HG02870 (cell line): ENCODE results near the gene ASIC5.
"Not testable (repeated sequence)": the region's sequence is repeated elsewhere in the genome, so short reads cannot be mapped to it uniquely, and the experiment has no call there.

Experiments
- ATAC-seq: cut with Tn5 transposase; IDR thresholded peaks from one replicate; pipeline ENCODE4 v1.9.1; 2021; ENCODE audit warnings: mild to moderate bottlenecking, moderate library complexity; ENCODE audit not compliant: unreplicated experiment

The ASIC5 gene, protein sequence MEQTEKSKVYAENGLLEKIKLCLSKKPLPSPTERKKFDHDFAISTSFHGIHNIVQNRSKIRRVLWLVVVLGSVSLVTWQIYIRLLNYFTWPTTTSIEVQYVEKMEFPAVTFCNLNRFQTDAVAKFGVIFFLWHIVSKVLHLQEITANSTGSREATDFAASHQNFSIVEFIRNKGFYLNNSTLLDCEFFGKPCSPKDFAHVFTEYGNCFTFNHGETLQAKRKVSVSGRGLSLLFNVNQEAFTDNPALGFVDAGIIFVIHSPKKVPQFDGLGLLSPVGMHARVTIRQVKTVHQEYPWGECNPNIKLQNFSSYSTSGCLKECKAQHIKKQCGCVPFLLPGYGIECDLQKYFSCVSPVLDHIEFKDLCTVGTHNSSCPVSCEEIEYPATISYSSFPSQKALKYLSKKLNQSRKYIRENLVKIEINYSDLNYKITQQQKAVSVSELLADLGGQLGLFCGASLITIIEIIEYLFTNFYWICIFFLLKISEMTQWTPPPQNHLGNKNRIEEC

GRCh38 chr4:155866177-155866576 lies at the start of gene ASIC5:
Gene ASIC5, minus strand, starts transcription at chr4:155866277. Its CDS starts 51 bp downstream, at chr4:155866226.
- ATAC-seq = no peak

GRCh38 chr4:155914782-155915181 lies 48.7 kb upstream of the ASIC5 start:
- no peak for ATAC-seq

DNA sequence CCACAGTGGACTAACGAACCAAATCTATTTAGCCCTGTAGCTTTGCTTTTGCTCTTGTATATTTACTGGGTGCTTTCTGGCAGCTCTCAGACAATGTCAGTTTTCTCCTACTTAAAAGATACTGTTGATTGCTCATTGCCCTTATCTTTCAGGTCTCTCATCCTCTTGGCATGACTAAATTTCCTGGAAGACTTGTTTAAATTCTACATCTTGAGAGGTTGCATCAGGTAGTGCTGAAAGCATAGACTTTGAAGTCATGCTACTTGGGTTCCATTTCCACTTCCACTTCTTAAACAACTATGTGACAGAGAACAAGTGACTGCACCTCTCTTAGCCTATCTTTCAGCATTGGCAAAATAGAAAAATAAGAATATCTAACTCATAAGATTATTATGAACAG lies 45.8 kb upstream of the ASIC5 start:
- no peak for ATAC-seq

- no peak for ATAC-seq
These were observed 43.6 kb upstream of the ASIC5 start for GRCh38 chr4:155909615-155910226.

- peak; percentile 45 for ATAC-seq
These were observed 42.4 kb upstream of the ASIC5 start for GRCh38 chr4:155908187-155909139.

GRCh38 chr4:155907556-155907955 lies 41.5 kb upstream of the ASIC5 start:
- no peak for ATAC-seq

GRCh38 chr4:155906554-155907247 lies 40.6 kb upstream of the ASIC5 start:
- ATAC-seq = no peak

DNA sequence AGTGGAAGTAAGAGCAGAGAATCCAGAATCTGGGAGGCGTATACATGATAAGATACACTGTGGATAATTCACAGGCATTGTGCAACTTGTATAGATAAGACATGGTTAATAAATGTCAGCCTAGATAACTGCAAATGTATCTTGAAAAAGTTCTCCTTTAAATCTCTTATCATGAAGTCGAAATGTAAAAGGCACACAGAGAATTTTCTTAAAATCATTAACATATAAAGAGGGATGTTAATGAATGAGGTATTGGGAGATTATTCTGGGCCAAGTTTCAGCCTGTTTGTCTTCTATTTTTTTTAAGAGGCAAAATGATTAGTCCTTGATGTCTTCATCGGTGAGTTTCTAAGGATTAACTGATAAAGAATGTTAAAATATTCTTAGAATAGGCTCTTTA lies 38.3 kb upstream of the ASIC5 start:
- ATAC-seq = no peak

DNA sequence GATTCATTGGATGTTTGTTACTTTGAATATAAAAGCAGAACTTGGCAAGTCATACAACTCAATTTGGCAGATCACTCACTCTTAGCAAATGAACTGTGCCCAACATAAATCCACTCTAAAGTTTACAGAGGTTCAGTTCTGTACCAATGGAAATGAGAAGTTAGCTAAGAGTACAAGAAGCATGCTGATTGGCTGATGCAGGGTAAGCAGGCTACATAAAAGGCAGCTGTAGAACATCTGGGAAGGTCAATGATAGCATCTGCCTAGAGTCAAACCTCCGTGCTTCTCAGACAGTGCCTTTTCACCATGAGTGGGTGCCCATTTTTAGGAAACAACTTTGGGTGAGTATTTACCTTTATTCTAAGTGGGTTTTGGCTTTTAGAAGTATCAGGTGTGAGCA lies 37.4 kb upstream of the ASIC5 start, which contains the start of gene TDO2:
Gene TDO2, plus strand, starts transcription at position 244 of the 400 bp plus-strand sequence. Its CDS starts 63 bp downstream, at position 307.
- ATAC-seq = no peak

DNA sequence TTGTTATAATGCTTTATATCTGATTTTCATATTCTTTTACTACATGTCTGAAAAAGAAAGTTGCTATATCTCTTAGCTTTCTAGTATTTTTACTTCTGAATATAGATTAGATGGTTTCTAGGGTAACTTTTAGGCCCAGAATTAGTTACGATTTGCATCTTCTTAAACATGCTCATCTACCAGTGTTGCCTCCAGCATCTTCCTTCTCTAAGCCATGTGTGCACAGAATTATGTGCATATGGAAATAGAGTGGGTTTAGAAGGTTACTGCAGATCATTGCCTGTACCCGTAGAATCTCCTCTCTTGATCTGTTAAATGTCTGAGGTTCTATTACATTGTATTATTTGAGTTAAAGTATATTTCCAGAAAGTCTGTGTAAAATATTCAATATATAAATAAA lies 34.9 kb upstream of the ASIC5 start:
- no peak for ATAC-seq

DNA sequence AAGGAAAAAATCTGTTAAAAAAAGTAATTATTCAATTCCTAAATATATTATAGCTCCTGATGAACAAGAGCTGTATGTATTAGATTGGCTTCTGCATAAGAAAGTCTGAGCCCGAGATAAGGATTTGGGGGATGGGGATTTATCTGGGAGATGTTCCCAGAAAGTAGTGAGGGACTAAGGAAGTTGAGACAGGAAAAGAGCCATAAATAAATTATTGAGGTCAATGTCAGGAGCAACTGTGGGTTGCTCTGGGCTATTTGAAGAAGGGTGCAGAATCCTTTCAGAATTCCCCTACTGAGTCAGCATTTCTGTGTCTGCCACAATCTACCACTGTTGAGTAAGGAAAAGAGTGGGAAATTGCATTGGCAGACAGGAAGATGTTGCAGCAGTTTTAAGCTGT lies 34.3 kb upstream of the ASIC5 start:
- no peak for ATAC-seq

GRCh38 chr4:155899891-155900290 lies 33.8 kb upstream of the ASIC5 start:
- ATAC-seq = no peak

DNA sequence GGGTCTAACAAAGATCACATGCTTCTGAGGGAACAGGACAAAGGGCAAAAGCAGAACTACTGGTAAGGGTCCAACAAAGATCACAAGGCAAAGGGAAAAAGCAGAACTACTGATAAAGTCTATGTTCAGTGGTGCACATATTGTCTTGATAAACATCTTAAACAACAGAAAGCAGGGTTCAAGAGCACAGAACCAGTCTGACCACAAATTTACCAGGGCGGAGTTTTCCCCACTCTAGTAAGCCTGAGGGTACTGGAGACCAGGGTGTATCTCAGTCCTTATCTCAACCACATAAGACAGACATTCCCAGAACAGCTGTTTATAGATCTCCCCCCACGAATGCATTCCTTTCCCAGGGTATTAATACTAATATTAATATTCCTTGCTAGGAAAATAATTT lies 32.3 kb upstream of the ASIC5 start:
- not testable (repeated sequence) for ATAC-seq

DNA sequence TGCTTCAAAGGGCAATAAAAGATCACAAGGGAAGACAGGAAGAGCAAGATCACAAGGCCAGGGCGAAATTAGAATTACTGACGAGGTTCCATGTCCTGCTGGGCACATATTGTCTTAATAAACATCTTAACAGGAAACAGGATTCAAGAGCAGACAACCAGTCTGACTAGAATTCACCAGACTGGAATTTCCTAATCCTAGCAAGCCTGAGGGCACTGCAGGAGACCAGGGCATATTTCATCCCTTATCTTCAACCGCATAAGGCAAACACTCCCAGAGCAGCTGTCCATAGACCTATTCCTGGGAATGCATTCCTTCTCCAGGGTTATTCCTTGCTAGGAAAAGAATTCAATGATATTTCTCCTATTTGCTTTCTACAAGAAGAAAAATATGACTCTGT lies 25.0 kb upstream of the ASIC5 start:
- no peak for ATAC-seq

GRCh38 chr4:155889946-155890345 lies 23.9 kb upstream of the ASIC5 start:
- ATAC-seq = no peak

DNA sequence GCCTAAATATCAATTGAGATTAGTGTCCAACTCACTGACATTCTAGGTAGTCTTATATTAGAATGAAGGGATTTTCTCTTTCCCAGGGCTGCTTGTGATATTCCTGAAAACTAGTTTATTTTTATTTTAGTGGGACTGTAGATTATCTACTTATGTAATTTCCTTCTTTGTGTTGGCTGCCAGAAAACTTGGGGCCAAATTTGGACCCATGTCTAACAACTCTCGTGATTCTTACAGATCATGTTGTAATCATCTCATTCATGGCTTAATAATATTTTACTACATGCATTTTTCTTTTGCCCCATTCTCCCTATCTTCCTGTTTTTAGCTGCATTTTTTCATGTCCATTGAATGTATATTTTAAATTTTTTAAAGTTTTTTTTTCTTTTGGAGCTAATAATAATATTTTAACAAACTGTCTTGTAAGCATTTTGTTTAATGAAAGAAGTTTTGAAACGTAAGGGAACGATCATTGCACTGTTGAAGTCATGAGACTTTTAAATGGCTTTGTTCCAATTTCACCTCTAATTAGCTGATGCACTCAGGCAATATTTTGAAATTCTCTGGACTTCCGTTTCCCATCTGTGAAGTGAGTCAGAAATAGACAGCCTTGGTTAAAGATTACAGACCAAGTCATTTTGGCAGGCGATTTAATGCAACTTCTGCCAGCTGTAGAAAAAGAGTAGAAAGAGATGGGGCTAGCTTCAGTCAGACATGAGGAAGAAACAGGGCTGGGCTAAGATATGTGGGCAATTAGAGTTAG lies 23.1 kb upstream of the ASIC5 start:
- ATAC-seq = no peak

- no peak for ATAC-seq
These were observed 21.9 kb upstream of the ASIC5 start for GRCh38 chr4:155887847-155888570.

DNA sequence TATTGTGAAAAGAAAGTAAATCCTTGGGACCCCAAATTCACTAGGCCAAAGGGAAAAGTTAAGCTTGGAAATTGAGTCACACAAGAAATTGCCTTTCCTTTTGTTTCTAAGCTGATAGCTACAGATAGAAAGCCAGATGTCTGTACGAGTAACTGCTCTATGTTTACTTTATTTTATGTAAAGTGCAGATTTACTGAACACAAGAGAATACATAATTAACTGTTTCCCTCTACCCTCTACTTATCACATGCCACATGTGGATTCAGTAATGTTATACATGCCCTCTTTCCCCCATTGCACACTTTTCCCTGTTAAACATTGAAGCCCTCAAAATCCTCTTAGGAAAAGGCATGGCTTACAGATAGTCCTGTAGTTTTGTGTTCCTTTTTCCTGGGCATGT lies 21.0 kb upstream of the ASIC5 start:
- no peak for ATAC-seq

DNA sequence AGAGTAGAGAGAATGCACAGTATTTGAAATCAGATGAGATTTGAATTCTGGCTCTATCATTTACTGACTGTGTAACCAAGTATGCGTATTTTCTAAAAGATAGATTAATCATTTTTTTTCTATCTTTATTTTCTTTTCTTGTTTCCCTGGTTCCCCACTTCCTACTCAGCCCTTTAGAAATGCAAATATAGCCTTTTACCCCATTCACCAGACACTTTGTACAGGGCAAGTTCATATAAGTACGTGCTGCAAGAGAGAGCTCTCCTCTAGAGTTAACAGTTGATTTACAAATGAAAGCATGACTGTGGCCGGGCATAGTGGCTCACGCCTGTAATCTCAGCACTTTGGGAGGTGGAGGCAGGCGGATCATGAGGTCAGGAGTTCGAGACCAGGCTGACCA lies 19.6 kb upstream of the ASIC5 start:
- ATAC-seq = no peak
